SK-N-SH treated with all-trans-retinoic acid at 6 μM for 48 hours (cell line): Measurements from ENCODE around the gene CALN1.

Experiments used
- BACH2 ChIP-seq: fragments of 250-450 bp; sonication (Bioruptor Pico); IDR thresholded peaks from 2 replicates; pipeline ENCODE4 v1.9.0; 2021; ENCODE audit warnings: mild to moderate bottlenecking, borderline replicate concordance
- CREB5 ChIP-seq: fragments of 250-450 bp; sonication (Bioruptor Pico); IDR thresholded peaks from 2 replicates; pipeline ENCODE4 v1.5.1; 2020; ENCODE audit warnings: low read depth, mild to moderate bottlenecking, moderate library complexity
- CSRNP3 ChIP-seq: fragments of 250-450 bp; sonication (Bioruptor Pico); IDR thresholded peaks from 2 replicates; pipeline ENCODE4 v1.5.1; 2021; ENCODE audit warnings: mild to moderate bottlenecking, moderate library complexity
- OSR1 ChIP-seq: fragments of 250-450 bp; sonication (Bioruptor Pico); IDR thresholded peaks from 2 replicates; pipeline ENCODE4 v1.8.0; 2022; ENCODE audit warnings: moderate library complexity, mild to moderate bottlenecking, inconsistent platforms
- POU6F1 ChIP-seq: fragments of 250-450 bp; sonication (Bioruptor Pico); IDR thresholded peaks from 2 replicates; pipeline ENCODE4 v1.8.0; 2021; ENCODE audit warnings: low read depth, mild to moderate bottlenecking, moderate library complexity, borderline replicate concordance
- TCF4 ChIP-seq: fragments of 250-450 bp; sonication (Bioruptor Pico); IDR thresholded peaks from 2 replicates; pipeline ENCODE4 v1.8.0; 2021; ENCODE audit warnings: mild to moderate bottlenecking, moderate library complexity, borderline replicate concordance
- ZFP30 ChIP-seq: fragments of 450-650 bp; formaldehyde crosslinking; IDR thresholded peaks from 2 replicates; pipeline ENCODE4 v1.5.0; 2022; ENCODE audit warnings: mild to moderate bottlenecking, moderate library complexity
- ZNF8 ChIP-seq: fragments of 450-650 bp; formaldehyde crosslinking; IDR thresholded peaks from 2 replicates; pipeline ENCODE4 v1.5.0; 2020; ENCODE audit warnings: mild to moderate bottlenecking, moderate library complexity

GRCh38 chr7:72405418-72405817 is 6.7 kb downstream of the CALN1 start:
- no peak for TF ChIP-seq ZFP30 (CRISPR knock-in tag)
- no peak for TF ChIP-seq POU6F1 (CRISPR knock-in tag)
- no peak for TF ChIP-seq OSR1 (CRISPR knock-in tag)
- TF ChIP-seq CSRNP3 = no peak
- TF ChIP-seq CREB5 (CRISPR knock-in tag) = no peak
- TF ChIP-seq ZNF8 (CRISPR knock-in tag) = no peak
- no peak for TF ChIP-seq BACH2 (CRISPR knock-in tag)
- TF ChIP-seq TCF4 (CRISPR knock-in tag) = no peak
